ENCODE data around the gene TLE3. TPM values are rescaled to one million over a fixed set of nuclear protein-coding genes. Genes with fewer than 3 reads are reported as not detected.
A peak's percentile ranks its signal among the peaks of the same experiment; 100 is the strongest.

The TLE3 gene
- polyA plus RNA-seq, 1 of the 3 experiments (the other 2 are of a cell fraction): 14.7 TPM

DNA sequence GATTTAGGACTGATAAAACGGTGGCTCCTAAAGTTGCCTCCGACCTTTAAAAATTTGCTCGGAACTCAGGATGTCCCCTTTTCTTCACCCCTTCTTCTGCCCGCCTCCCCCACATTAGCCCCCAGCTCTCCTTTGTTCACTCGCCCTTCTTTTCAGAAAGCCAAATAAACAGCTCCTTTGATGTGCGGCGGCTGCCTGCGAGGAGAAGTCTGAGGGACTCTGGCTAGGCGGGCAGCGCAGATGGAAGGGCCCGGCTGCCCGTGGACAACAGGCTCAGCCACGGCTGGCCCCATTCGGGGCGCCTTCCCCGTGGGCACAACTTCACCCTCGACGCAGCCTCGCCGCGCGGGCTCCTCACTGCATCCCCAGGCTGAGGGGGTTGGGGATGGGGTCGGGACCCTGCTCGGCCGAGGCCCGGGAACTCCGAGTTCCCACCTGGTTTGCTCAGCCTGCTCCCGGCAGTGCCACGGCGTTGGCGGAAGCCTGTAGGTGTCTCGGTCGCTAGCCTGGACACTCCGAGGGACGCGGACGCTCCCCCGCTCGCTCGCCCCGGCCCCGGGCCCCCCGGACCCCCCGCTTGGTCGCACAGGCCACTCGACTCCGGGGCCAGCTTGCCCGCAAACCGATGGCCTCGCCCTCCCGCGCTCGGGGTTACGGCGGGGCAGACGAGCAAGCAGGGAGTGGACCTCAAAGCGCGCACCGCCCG, 897 bp upstream of the TLE3 start:
- peak overlapping the region; percentile 99 for H3K4me2 ChIP-seq
- ChIA-PET CTCF (interaction anchor here (0.6 to 5.8 kb wide), 26 partner anchors 11 to 632 kb away, joined by 3 to 32 read pairs (median 4); no protein-coding TSS in a partner anchor), POLR2A (interaction anchor here (0.9 to 3.2 kb wide), 10 partner anchors 13 to 620 kb away, joined by 3 to 14 read pairs (median 5); no protein-coding TSS in a partner anchor)
- 6% methylated on average over 26 of the region's 60 CpGs for WGBS (ENCODE audit: low lambda C conversion rate)
- TF ChIP-seq RCOR1 (IDR thresholded peaks at IDR 0.05; ENCODE audit: low read length) (no peak), RAD21 (IDR thresholded peaks at IDR 0.05; ENCODE audit: low read length) (0 out of 2 replicates have a peak, but pooled peaks have one; percentile 7)
- peak; percentile 57 for DNase-seq
- peaks cover 19% of the 10 kb centered on the region for H4K20me1 ChIP-seq (ENCODE audit: insufficient read depth)
- H3K4me1 ChIP-seq (ENCODE audit: control insufficient read depth in 1 of 2, insufficient read depth in 2 of 2, low read depth in 1 of 2, low read length in 1 of 2): peaks cover 15 to 34% of the 10 kb centered on the region in 2 experiments
- H3K9me3 ChIP-seq: no peaks in the 10 kb centered on the region
- no peaks in the 10 kb centered on the region for H3K9me2 ChIP-seq
- H3F3A ChIP-seq (replicated peaks; ENCODE audit: insufficient read depth): peaks cover 19% of the 10 kb centered on the region
- peaks cover 17% of the 10 kb centered on the region for H3K27me3 ChIP-seq (ENCODE audit: insufficient read depth)
- H3K79me2 ChIP-seq (ENCODE audit: insufficient read depth): peaks cover 38% of the 10 kb centered on the region
- H3K4me3 ChIP-seq (ENCODE audit: low read depth in 2 of 2, low read length in 1 of 2): peak overlapping the region; percentile 57 to 61
- H3K9ac ChIP-seq: peak overlapping the region; percentile 77
- peak overlapping the region; percentile 77 to 88 for H3K27ac ChIP-seq (ENCODE audit: low read depth in 2 of 2, low read length in 1 of 2)
- H3K36me3 ChIP-seq (replicated peaks in 1 of 2; ENCODE audit: control insufficient read depth in 1 of 2, insufficient read depth in 2 of 2, low read length in 1 of 2): peaks cover 7 to 11% of the 10 kb centered on the region in 2 experiments
- H2AFZ ChIP-seq (ENCODE audit: low read depth): 0 out of 2 replicates have a peak overlapping the region, but pooled peaks have one; percentile 64

DNA sequence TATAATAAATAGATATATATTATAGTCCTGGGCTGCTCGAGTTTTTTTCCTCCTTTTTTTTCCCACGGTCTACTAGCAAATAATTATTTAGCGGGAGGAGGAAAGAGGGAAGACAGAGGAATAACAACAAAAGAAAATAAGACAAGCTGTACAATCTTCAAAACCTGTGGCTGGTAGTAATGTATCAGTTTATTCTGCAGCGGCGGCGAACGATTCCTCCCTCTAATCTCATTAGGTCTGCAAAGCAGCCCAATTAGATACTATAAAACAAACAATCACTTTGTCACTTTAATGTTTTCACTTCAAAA, 390 bp upstream of the TLE3 start:
- Histone ChIP-seq H3K9me3 (no peaks in the 10 kb centered on the region), H3K27ac (ENCODE audit: low read depth in 2 of 2, low read length in 1 of 2) (peak overlapping the region; percentile 77 to 88), H3K9me2 (no peaks in the 10 kb centered on the region), H3K4me3 (ENCODE audit: low read depth in 2 of 2, low read length in 1 of 2) (peak overlapping the region; percentile 17 to 57; a peak in 2 of 4 replicates), H3K4me2 (peak overlapping the region; percentile 99), H4K20me1 (ENCODE audit: insufficient read depth) (peaks cover 24% of the 10 kb centered on the region), H2AFZ (ENCODE audit: low read depth) (no peak overlapping the region), H3K79me2 (ENCODE audit: insufficient read depth) (peaks cover 42% of the 10 kb centered on the region), H3K36me3 (replicated peaks in 1 of 2; ENCODE audit: control insufficient read depth in 1 of 2, insufficient read depth in 2 of 2, low read length in 1 of 2) (peaks cover 9 to 16% of the 10 kb centered on the region in 2 experiments), H3K4me1 (ENCODE audit: control insufficient read depth in 1 of 2, insufficient read depth in 2 of 2, low read depth in 1 of 2, low read length in 1 of 2) (peaks cover 16 to 39% of the 10 kb centered on the region in 2 experiments), H3K27me3 (ENCODE audit: insufficient read depth) (peaks cover 17% of the 10 kb centered on the region), H3F3A (replicated peaks; ENCODE audit: insufficient read depth) (peaks cover 19% of the 10 kb centered on the region), H3K9ac (peak overlapping the region; percentile 77; the same call in 1 of the 2 replicates)
- under 1% methylated on average over 7 of the region's 7 CpGs for WGBS (ENCODE audit: low lambda C conversion rate)
- DNase-seq: no peak
- CTCF ChIA-PET: interaction anchor here (0.6 to 5.8 kb wide), 28 partner anchors 12 to 631 kb away, joined by 3 to 32 read pairs (median 4); no protein-coding TSS in a partner anchor
- no peak for TF ChIP-seq TEAD4 (IDR thresholded peaks at IDR 0.05; ENCODE audit: borderline replicate concordance, insufficient read depth)
- TF ChIP-seq, protein P1, sequence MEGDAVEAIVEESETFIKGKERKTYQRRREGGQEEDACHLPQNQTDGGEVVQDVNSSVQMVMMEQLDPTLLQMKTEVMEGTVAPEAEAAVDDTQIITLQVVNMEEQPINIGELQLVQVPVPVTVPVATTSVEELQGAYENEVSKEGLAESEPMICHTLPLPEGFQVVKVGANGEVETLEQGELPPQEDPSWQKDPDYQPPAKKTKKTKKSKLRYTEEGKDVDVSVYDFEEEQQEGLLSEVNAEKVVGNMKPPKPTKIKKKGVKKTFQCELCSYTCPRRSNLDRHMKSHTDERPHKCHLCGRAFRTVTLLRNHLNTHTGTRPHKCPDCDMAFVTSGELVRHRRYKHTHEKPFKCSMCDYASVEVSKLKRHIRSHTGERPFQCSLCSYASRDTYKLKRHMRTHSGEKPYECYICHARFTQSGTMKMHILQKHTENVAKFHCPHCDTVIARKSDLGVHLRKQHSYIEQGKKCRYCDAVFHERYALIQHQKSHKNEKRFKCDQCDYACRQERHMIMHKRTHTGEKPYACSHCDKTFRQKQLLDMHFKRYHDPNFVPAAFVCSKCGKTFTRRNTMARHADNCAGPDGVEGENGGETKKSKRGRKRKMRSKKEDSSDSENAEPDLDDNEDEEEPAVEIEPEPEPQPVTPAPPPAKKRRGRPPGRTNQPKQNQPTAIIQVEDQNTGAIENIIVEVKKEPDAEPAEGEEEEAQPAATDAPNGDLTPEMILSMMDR (IDR thresholded peaks at IDR 0.05): 0 out of 2 replicates have a peak, but pooled peaks have one; percentile 9
- POLR2A ChIA-PET: interaction anchor here (0.9 to 3.2 kb wide), 10 partner anchors 13 to 289 kb away, joined by 3 to 14 read pairs (median 5); no protein-coding TSS in a partner anchor

DNA sequence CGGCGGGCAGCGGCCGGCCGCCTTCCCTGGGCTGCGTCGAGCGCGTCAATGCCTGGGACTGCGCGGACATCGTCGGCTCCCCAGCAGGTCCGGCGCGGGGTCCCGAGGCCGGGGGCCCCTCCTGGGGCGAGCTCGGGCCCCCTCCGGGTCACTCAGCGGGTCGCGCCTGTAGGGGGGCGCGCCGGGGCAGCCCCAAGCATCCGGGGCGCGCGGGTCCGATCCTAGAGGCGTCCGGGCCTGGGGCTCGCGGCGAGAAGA, 725 bp downstream of the TLE3 start:
- Histone ChIP-seq H3K4me1 (ENCODE audit: control insufficient read depth in 1 of 2, insufficient read depth in 2 of 2, low read depth in 1 of 2, low read length in 1 of 2) (peaks cover 22 to 50% of the 10 kb centered on the region in 2 experiments), H3K9ac (peak overlapping the region; percentile 79; the same call in 1 of the 2 replicates), H3K36me3 (replicated peaks in 1 of 2; ENCODE audit: control insufficient read depth in 1 of 2, insufficient read depth in 2 of 2, low read length in 1 of 2) (peaks cover 16% of the 10 kb centered on the region in 2 experiments), H3F3A (replicated peaks; ENCODE audit: insufficient read depth) (peaks cover 24% of the 10 kb centered on the region), H3K9me2 (no peaks in the 10 kb centered on the region), H3K9me3 (no peaks in the 10 kb centered on the region), H3K4me2 (peak overlapping the region; percentile 99), H3K27me3 (ENCODE audit: insufficient read depth) (peaks cover 8% of the 10 kb centered on the region), H3K4me3 (ENCODE audit: low read depth in 2 of 2, low read length in 1 of 2) (peak overlapping the region; percentile 85 to 94), H3K27ac (ENCODE audit: low read depth in 2 of 2, low read length in 1 of 2) (peak overlapping the region; percentile 77 to 90), H3K79me2 (ENCODE audit: insufficient read depth) (peaks cover 42% of the 10 kb centered on the region), H4K20me1 (ENCODE audit: insufficient read depth) (peaks cover 36% of the 10 kb centered on the region), H2AFZ (ENCODE audit: low read depth) (peak overlapping the region; percentile 82; the same call in 1 of the 2 replicates)
- ChIA-PET POLR2A (interaction anchor here (0.8 to 3.2 kb wide), 8 partner anchors 14 to 359 kb away, joined by 3 to 14 read pairs (median 4); no protein-coding TSS in a partner anchor), CTCF (interaction anchor here (0.5 to 5.8 kb wide), 18 partner anchors 30 to 621 kb away, joined by 3 to 32 read pairs (median 5); no protein-coding TSS in a partner anchor)
- 5% methylated on average over 4 of the region's 37 CpGs for WGBS (ENCODE audit: low lambda C conversion rate)
- no peak for DNase-seq
- TF ChIP-seq RXRA (IDR thresholded peaks at IDR 0.05; ENCODE audit: borderline replicate concordance, low read depth): no peak
- TF ChIP-seq TAF1 (IDR thresholded peaks at IDR 0.05; ENCODE audit: borderline replicate concordance, low read depth, low read length): no peak
- TF ChIP-seq, protein P2, sequence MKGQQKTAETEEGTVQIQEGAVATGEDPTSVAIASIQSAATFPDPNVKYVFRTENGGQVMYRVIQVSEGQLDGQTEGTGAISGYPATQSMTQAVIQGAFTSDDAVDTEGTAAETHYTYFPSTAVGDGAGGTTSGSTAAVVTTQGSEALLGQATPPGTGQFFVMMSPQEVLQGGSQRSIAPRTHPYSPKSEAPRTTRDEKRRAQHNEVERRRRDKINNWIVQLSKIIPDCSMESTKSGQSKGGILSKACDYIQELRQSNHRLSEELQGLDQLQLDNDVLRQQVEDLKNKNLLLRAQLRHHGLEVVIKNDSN (IDR thresholded peaks at IDR 0.05; ENCODE audit: borderline replicate concordance, low read depth): no peak
- TF ChIP-seq RFX5 (IDR thresholded peaks at IDR 0.05; ENCODE audit: low read length): no peak
- TF ChIP-seq, protein P3, sequence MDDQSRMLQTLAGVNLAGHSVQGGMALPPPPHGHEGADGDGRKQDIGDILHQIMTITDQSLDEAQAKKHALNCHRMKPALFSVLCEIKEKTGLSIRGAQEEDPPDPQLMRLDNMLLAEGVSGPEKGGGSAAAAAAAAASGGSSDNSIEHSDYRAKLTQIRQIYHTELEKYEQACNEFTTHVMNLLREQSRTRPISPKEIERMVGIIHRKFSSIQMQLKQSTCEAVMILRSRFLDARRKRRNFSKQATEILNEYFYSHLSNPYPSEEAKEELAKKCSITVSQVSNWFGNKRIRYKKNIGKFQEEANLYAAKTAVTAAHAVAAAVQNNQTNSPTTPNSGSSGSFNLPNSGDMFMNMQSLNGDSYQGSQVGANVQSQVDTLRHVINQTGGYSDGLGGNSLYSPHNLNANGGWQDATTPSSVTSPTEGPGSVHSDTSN (IDR thresholded peaks at IDR 0.05): no peak
- no peak for TF ChIP-seq MEF2A (IDR thresholded peaks at IDR 0.05; ENCODE audit: borderline replicate concordance, low read depth)
- no peak for TF ChIP-seq FOXJ3 (CRISPR knock-in tag; IDR thresholded peaks at IDR 0.05)
- TF ChIP-seq, protein P4, sequence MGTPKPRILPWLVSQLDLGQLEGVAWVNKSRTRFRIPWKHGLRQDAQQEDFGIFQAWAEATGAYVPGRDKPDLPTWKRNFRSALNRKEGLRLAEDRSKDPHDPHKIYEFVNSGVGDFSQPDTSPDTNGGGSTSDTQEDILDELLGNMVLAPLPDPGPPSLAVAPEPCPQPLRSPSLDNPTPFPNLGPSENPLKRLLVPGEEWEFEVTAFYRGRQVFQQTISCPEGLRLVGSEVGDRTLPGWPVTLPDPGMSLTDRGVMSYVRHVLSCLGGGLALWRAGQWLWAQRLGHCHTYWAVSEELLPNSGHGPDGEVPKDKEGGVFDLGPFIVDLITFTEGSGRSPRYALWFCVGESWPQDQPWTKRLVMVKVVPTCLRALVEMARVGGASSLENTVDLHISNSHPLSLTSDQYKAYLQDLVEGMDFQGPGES (IDR thresholded peaks at IDR 0.05; ENCODE audit: low read depth, low read length): no peak
- TF ChIP-seq EP300 (IDR thresholded peaks at IDR 0.05; ENCODE audit: borderline replicate concordance in 1 of 2, low read depth in 1 of 2, low read length in 1 of 2): no peak
- no peak for TF ChIP-seq NRF1 (IDR thresholded peaks at IDR 0.05; ENCODE audit: low read depth, low read length)
- no peak for TF ChIP-seq JUND (IDR thresholded peaks at IDR 0.05)
- no peak for TF ChIP-seq YY1 (IDR thresholded peaks at IDR 0.05; ENCODE audit: low read depth)
- TF ChIP-seq RAD21 (IDR thresholded peaks at IDR 0.05; ENCODE audit: low read length): no peak
